GDM1 (cell line): ENCODE measurements around the gene AIF1L.
"Not testable (repeated sequence)": the region's sequence is repeated elsewhere in the genome, so short reads cannot be mapped to it uniquely, and the experiment has no call there.

ENCODE experiments used
- DNase-seq: peaks from one replicate; lab custom pipeline; 2025; lab: John Stamatoyannopoulos, UW

Gene AIF1L

DNA sequence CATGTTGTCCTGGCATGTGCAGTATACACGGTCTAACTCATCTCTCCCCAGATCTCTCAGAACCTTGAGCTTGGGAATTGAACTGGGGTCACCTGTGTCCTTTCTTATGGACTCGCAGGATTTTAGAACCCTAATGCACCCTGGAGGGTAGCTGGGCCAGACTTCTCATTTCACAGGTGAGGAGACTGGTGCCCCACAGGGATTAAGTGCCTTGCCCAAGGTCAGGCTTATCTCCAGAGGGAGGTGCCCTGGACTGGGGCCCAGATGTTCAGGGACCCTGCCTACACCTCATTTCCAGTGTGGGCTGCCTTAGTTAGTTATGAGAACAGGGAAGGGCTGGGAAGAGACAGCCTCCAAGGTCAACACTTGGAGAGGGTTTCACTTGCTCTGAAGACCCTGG, 25.0 kb downstream of the AIF1L start:
- no peak for DNase-seq

DNA sequence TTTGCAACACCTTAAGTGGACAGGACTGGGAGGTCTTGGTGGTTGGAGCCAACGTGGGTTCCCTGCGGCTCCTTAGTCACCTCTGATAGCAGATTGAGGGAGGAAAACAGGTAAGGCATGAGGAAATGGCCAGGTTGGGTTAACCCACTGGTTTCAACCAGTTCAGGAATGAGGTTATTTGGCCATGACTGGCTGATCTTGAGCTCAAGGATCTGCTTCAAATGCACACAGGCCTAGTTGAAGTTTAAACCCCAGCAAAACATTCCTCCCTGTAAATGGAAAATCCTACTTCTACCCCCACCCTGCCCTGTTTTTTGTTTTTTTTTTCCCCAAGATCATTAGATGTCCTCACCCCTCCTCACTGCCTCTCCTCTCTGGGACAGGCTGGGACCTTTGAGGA, 25.8 kb downstream of the AIF1L start:
- no peak for DNase-seq

DNA sequence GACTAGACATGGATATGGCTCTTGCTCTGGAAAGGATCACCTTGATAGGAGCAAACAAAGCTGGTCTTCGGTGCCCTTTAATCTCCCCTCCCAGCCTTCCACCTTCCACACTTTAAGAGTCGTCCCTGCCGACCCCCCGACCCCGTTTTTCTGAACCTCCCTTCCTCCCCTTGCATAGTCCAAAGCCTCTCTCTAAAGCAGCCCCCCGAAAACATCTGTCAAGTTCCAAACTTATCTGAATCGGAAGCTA, 28.6 kb downstream of the AIF1L start:
- DNase-seq: no peak

DNA sequence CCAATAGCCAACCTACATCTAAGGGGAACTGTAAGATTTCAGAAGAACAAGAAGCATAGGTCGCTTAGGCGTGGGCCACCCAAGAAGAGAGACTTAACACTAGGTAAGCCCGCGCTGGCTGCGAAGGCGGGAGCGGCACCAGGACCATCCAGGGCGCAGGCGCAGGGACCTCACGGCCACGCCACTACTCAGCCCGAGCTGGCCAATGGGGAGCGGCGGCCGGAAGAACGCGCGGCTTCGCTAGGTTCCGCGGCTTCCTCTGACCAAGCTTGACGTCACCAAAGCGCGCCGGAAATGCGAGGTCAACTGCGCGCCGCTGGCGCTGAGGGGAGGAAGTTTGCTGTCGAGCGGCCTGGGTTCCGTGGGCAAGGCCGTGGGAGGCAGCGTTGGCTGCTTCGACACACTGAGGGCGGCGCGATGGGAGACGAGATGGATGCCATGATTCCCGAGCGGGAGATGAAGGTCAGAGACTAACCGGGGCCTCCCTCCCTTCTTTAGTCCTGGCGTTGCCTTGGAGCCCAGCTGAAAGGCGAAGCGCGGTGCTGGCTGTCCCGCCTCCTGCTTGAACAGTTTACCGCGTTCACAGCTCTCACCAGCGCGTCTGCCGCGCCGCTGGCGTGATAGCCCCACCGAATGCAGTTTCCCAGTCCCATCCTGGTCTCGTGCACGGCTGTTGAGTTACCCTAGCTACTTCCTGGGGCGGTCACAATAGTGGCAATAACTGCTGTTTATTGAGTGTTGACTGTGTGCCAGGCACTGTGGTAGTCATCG, 29.1 kb downstream of the AIF1L start, which contains the start of gene NUP214:
NUP214 (plus strand) TSS at position 299 of the 771 bp plus-strand sequence; CDS start at position 418, 119 bp downstream.
- peak; percentile 98 for DNase-seq

DNA sequence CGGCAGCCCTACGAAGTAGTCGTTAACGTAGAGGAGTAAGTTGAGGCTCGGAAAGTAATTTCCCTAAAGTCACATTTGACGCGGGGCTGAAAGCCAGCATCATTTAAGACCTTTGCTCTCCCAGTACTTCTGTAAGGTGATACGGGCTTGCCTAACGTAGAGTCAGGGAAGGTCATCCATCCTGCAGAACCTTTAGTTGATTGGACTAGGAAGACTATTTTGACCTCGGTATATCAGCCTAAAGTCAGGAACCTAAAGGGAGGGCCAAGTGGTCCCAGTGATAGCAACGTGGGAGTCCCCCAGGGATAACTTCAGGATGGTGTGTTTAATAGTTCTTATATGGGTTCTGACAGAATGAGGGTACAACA, 29.7 kb downstream of the AIF1L start:
- no peak for DNase-seq

DNA sequence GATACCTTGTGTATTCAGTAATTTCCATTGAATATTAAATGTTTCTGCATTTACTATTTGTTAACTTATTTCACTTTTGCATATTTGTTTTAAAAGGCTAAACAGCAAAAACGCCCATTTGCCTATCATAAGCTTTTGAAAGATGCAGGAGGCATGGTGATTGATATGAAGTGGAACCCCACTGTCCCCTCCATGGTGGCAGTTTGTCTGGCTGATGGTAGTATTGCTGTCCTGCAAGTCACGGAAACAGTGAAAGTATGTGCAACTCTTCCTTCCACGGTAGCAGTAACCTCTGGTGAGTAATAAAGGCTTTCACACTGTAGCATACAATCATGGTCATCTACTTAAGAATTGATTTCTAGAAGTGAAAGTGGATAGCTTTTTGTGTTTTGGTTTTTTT, 32.9 kb downstream of the AIF1L start:
- DNase-seq: no peak

DNA sequence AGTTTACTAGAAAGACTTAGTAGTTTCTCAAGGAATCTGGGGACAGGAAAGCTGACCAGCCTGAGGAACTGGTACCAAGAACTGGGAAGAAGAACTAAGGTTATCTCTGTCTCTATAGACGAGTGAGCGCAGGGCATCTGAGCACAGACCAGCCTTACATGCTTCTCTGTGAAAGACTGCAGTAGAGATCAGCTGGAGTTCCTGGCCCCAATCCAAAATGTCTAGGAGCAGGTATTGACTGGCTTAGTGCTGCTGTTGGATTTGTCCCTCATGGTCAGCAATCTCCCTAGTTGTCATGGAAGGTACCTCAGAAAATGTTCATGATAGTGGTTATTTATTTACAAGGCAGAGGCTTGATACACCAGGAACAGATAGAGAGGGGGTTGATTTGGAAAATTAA, 42.3 kb downstream of the AIF1L start:
- no peak for DNase-seq

DNA sequence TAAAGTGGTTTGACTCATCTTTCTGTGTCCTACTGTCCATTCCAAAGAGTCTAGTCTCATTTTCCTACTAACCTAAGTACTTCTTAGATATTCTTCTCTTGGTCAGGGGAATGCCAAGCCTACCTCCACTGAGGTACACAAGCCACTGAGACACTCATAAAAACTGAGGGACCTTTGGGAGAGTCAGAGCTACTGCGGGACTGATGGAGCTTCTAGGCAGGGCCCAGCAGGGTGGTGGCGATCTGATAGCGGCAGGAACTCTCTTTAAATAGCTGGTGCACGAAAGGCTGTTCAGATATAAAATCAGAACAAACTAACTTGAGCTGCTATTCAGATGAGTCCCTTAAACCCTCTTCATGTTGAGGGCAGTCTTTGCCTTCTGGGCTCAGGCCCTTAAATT, 43.8 kb downstream of the AIF1L start:
- no peak for DNase-seq

DNA sequence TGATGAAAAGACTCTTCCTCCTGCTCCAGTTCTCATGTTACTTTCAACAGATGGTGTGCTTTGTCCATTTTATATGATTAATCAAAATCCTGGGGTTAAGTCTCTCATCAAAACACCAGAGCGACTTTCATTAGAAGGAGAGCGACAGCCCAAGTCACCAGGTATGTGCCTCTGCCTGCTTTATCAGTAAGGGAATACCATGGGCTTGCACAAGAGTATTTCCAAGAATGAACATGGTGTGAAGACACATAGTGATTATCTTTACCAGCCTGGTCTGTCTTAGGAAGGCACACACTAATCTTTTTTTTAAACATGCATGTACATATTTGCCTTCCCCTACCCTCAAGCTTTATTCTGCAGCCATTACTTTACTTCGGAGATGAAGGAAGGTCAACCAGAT, 44.2 kb downstream of the AIF1L start:
- DNase-seq: no peak

DNA sequence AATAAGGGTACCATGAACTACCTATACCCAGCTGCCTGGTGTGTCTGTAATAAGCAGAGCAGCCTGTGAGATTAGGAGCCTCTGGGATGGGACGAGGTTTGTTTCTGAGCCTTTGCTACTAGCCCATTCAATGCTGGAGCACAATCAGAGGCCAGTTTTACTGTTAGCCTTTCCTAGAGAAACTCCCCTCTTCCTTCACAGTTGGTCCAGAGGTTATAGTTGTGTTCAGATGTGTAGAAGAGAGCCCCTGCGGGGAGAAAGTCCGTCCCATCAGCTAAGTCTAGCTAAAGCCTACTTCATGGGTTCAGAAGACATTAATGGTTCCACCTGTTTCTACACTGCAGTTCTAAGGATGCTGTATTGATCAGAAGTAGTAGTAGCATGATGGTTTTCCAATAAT, 45.8 kb downstream of the AIF1L start:
- no peak for DNase-seq

DNA sequence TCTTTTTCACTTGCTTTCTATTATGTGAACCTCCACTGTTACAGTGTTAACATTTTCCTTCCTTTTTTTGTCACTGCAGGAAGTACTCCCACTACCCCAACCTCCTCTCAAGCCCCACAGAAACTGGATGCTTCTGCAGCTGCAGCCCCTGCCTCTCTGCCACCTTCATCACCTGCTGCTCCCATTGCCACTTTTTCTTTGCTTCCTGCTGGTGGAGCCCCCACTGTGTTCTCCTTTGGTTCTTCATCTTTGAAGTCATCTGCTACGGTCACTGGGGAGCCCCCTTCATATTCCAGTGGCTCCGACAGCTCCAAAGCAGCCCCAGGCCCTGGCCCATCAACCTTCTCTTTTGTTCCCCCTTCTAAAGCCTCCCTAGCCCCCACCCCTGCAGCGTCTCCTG, 47.9 kb downstream of the AIF1L start:
- no peak for DNase-seq

DNA sequence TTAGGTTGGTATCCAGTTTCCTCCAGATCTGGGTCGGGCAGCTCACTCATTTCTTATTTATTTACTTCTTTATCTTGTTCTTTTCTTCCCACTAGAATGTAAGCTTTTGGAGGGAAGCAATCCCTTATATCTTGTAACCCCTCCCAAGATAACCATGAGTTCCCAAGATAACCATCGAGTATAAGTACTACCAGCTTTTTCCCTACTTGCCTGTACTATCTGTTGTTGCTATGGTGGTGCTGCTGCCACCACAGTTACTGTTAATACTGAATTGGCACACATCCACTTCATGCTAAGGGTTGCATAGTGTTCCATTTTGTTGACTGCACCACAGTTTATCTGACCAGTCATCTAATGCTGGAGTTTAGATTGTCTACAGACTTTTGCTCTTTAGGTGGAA, 48.9 kb downstream of the AIF1L start:
- no peak for DNase-seq

DNA sequence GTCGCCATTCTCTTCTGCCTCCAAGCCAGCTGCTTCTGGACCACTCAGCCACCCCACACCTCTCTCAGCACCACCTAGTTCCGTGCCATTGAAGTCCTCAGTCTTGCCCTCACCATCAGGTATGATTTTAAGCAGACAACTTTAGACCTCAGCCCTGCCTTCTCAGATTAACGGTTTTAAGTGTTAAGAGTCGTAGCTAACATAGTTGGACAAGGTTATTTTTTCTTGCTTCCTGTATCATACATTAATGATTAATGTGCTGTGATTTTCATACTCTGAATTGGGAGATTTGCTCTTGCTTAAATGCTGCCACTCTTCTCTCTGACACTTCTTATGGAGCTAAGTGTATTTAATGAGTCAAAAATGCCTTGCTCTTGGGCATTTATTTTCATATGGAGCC, 49.9 kb downstream of the AIF1L start:
- no peak for DNase-seq

DNA sequence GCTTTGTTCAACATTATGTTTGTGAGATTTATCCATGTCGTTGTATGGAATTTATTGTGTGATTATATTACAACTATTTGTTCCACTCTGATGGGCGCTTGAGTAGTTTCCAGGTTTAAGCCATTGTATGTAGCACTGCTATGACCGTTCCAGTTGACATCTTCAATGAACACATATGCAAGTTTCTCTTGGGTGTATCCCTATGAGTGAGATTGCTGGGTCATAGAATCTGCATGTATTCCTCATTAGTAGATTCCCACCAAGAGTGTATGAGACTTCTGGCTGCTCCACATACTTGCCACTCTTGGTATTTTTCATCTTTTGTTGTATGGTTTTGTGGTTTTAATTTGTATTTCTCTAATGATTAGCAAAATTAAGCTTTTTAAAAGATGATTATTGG, 51.9 kb downstream of the AIF1L start:
- DNase-seq: no peak

DNA sequence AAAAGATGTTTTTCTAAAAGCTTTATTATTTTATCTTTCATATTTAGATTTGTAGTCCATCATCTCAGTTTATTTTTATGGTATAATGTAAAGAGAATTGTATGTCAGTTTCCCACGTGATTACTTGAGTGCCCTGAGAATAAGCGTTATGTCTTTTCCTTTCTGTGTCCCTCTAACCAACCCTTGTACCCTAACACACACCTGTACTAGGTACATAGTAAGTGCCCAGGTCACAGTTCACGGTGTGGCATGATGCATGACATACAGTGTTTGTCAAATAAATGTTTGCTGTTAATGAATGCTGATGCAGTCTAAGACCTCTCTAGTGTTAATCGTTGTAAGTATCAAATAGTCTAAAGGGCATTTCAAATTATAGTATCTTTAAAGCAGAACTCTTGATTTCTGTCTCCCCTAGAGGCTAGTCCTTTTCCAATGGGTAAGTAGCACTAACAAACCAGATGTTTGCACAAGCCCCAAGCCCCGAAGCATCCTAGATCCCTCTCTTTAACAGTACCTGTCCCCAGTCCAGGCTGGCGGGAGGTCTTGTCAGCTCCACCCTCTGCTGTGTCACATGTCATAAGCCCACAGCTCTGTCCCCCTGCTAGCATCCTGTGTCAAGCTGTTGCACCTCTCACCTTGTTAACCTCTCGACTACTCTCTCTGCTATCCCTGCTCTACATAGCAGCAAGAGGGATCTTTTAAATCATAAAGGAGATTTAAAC, 52.8 kb downstream of the AIF1L start:
- no peak for DNase-seq

DNA sequence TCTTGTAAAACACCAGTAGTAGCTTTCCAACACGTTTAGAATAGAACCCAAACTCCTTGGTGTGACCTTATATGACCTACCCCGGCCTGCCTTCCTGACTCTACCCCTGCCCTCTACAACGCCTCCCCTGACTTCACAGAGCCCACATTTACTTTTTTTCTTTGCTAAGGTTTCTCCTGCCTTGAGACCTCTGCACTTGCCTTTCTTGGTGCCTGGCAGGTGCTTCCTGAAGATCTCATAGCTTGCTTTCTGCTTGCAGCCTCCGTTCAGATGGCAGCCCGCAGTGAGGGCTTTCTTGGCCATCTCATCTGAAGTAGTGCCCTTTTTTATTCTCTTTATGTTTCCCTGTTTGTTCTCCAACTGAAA, 53.3 kb downstream of the AIF1L start:
- DNase-seq: no peak

DNA sequence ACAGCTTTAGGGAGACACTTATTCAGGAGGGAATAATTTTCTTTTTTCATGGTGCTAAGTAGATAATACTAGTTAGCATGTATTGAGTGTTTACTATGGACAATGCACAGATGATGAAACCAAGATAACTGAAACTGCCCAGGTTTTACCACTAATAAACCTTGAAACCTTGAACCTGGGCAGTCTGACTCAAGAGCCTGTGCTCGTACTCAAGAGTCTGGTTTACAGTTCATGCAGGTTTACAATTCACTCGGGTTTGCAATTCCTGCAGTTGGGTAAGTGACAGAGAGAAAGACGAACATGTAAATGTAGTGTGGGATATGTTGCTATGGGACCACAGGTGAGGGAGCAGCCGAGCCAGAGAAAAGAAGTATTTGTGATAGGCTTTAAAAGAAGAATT, 57.3 kb downstream of the AIF1L start:
- no peak for DNase-seq

DNA sequence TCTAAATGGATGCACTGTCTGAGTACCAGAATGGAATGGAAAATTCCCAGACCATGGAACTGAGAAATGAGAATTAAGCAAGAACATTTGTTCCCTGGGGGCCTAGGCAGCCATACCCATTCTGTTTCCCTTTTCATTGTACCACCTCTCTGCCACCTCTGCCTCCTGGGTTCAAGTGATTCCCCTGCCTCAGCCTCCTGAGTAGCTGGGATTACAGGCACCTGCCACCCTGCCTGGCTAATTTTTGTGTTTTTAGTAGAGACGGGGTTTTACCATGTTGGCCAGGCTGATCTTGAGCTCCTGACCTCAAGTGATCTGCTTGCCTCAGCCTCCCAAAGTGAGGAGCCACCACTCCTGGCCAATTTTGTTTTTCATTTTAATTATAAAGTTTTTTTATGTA, 62.3 kb downstream of the AIF1L start:
- not testable (repeated sequence) for DNase-seq

DNA sequence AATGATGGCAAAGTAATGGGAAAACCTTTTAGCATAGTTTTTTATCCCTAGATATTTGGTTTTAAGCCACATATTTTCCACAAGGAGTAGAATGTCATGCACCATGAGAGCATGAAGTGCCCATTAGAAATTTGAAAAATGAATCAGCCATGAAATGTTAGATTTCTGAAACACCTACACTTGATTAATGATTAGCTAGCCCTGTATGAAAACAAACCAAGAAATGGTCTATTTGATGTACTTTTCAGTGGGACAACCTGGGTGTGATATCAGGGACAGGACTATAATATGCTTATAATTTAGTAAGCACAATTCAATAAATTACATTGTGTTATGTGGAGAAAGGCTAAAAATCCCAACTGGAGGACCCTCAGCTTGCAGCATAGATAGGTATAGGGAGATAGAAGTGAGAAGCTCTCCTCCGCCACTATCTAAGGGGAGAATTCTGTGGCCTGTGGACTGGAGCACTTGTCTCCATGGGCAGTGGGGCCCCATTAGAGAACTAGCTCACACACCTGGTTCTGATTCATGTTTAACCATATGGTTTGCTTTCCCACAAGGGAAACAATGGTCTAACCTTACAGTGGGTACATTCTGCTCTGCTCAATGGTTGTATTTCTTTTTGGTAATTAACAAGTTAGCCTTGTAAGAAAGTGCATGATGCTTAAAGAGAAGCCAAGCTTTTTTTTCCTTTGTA, 64.2 kb downstream of the AIF1L start:
- DNase-seq: no peak

DNA sequence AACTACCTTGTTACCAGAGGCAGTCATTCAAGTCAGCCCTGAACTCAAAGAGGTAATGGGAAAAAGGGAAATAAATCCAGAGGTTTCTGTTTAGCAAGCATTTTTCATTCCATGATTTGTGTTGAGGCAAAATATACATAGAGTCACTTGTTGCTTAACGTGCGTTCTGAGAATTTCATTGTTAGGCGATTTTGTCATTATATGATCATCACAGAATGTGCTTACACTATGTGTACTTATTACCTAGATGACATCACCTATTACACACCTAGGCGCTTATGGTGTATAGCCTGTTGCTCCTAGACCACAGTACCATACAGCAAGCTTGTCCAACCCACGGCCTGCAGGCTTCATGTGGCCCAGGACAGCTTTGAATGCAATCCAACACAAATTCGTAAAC, 65.3 kb downstream of the AIF1L start:
- DNase-seq: no peak

DNA sequence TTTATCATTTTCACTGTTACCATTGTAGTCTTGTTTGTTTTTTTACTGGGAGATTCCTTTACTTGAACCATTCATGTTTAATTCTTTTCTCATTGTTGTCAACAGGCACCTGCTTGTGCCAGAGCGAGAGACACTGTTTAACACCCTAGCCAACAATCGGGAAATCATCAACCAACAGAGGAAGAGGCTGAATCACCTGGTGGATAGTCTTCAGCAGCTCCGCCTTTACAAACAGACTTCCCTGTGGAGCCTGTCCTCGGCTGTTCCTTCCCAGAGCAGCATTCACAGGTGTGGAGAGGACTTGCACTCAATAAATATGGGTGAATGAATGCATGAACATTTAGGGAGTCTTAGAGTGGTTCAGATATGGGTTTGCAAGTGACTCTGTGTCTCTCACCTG, 66.6 kb downstream of the AIF1L start:
- no peak for DNase-seq

DNA sequence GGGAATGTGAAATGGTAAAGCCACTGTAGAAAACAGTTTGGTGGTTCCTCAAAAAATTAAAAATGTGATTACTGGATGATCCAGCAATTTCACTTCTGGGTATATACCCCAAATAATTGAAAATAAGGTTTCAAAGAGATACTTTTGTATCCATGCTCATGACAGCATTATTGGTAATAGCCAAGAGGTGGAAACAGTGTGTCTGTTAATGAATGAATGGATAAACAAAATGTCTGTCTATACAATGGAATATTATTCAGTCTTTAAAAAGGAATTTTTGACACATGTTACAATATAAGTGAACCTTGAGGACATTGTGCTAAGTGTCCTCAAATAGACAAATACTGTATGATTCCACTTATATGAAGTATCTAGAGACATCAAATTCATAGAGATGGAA, 69.2 kb downstream of the AIF1L start:
- no peak for DNase-seq

DNA sequence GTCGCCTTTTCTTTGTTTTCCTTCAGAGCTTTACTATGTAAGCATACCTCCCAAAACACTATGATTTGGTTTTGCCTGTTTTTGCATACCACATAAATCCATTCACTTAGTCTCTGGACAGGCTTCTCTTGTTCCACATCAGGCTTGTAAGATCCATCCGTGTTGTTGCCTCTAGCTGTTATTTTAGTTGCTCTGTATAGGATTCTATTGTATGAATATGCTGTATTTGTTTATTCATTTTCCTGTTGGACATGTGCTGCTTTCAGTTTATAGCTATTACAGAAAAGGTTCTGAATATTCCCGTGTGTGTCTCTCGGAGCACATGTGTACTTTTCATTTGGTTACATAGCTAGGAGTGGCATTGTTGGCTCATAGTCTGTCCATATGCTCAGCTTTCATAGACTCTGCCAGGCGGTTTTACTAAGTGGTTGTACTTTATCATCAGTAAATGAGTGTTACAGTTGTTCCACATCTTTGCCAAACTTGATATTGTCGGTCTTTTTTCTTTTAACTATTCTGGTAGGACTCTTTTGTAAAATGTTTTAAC, 70.9 kb downstream of the AIF1L start:
- no peak for DNase-seq
